Sigmoid colon (tissue), 7 donors: ENCODE measurements around the gene IMMP2L. TPM values are rescaled to one million over a fixed set of nuclear protein-coding genes. Genes with fewer than 3 reads are reported as not detected.

Source experiments
- DNase-seq: peaks from one replicate; pipeline ENCODE4 v3.0.0-alpha.2; 2019
- H3K27ac ChIP-seq, 4 donors: fragments of 200-600 bp; sonication (generic); one replicate each; pipeline ENCODE4 v1.5.1; 2016 to 2019; ENCODE audit warnings: mild to moderate bottlenecking in 1 of 4
- H3K27me3 ChIP-seq, 3 donors: fragments of 200-600 bp; sonication (generic); one replicate each; pipeline ENCODE4 v1.5.1; 2019; ENCODE audit warnings: mild to moderate bottlenecking in 1 of 3
- H3K36me3 ChIP-seq, 4 donors: fragments of 200-600 bp; sonication (generic); one replicate each; pipeline ENCODE4 v1.5.1; 2016 to 2019
- H3K4me1 ChIP-seq, 4 donors: fragments of 200-600 bp; sonication (generic); one replicate each; pipeline ENCODE4 v1.5.1; 2017 to 2019
- H3K4me3 ChIP-seq, 4 donors: fragments of 200-600 bp; sonication (generic); one replicate each; pipeline ENCODE4 v1.5.1; 2017 to 2019; ENCODE audit warnings: mild to moderate bottlenecking in 2 of 4, moderate library complexity in 1 of 4
- H3K9me3 ChIP-seq, 4 donors: fragments of 200-600 bp in 3 of 4; sonication (generic) in 3 of 4; one replicate each; pipeline versions ENCODE4 v1.5.1 to v1.6.1; 2013 to 2019
- CTCF ChIP-seq, 4 experiments: fragments of 450-650 bp in 3 of 4; fragments of 200-600 bp in 1 of 4; IDR thresholded peaks; one replicate each; pipeline ENCODE4 v1.5.1; 2016 to 2019; ENCODE audit warnings: antibody characterized with exemption in 4 of 4, mild to moderate bottlenecking in 3 of 4, moderate library complexity in 2 of 4
- EP300 ChIP-seq, 4 donors: sonication (generic); formaldehyde crosslinking; IDR thresholded peaks; one replicate each; pipeline ENCODE4 v1.6.1; 2017; ENCODE audit warnings: antibody characterized with exemption in 4 of 4
- POLR2A ChIP-seq, 2 donors: fragments of 450-650 bp; IDR thresholded peaks; one replicate each; pipeline ENCODE4 v1.6.1; 2016; ENCODE audit warnings: antibody characterized with exemption in 2 of 2, mild to moderate bottlenecking in 2 of 2, moderate library complexity in 2 of 2
- POLR2AphosphoS5 ChIP-seq, 4 donors: sonication (generic); formaldehyde crosslinking; IDR thresholded peaks; one replicate each; pipeline ENCODE4 v1.6.1; 2017; ENCODE audit warnings: antibody characterized with exemption in 4 of 4
- WGBS, 2 donors: extraction: QIAGEN DNeasy Blood & Tissue Kit; methylation state at CpG; one replicate each; pipeline ENCODE4 v1.1.7; 2013; 5-methylcytosine and 5-hydroxymethylcytosine counted together
- intact Hi-C: fragments of 100-400 bp; cut with DNase I; formaldehyde crosslinking; loops from one replicate; pipeline ENCODE4 v1.15.1; 2023
- polyA plus RNA-seq, 3 donors: library from polyadenylated mRNA; stranded (reverse); fragments of 200-250 nt; gene quantifications; one replicate each; pipeline ENCODE4 v1.2.3, GENCODE V29; 2013
- total RNA-seq, 4 donors: library from RNA; depleted of rRNA; stranded (reverse); fragments of >200 nt; gene quantifications; one replicate each; pipeline ENCODE4 v1.1.0, GENCODE V29; 2016
- donor health status: healthy with polysubstance abuse.
- donor health status: Bipolar disorder and iron deficiency.
- donor health status: healthy.

Gene IMMP2L
- total and polyA plus RNA-seq, 7 donors: 2.5 to 57.9 (median 18.5) TPM

GRCh38 chr7:111093496-111093895, 468.8 kb downstream of the IMMP2L start:
- intact Hi-C loops: loop anchor here (5.0 to 10.0 kb wide), 2 partner anchors 394 to 641 kb away; no protein-coding TSS in a partner anchor
- Histone ChIP-seq H3K27ac (no peak overlapping the region), H3K4me1 (peaks cover 0 to 26% (median 23%) of the 10 kb centered on the region in 4 donors), H3K27me3 (no peaks in the 10 kb centered on the region), H3K4me3 (no peak overlapping the region), H3K9me3 (no peaks in the 10 kb centered on the region), H3K36me3 (no peaks in the 10 kb centered on the region)
- no peak for TF ChIP-seq POLR2AphosphoS5 (IDR thresholded peaks at IDR 0.05)
- TF ChIP-seq EP300 (IDR thresholded peaks at IDR 0.05): no peak
- no peak for TF ChIP-seq POLR2A (IDR thresholded peaks at IDR 0.05)
- TF ChIP-seq CTCF (IDR thresholded peaks at IDR 0.05): no peak
- no peak for DNase-seq
- WGBS, 2 donors: 80 to 91% methylated on average over 4 of the region's 4 CpGs

GRCh38 chr7:111092406-111093236, 469.7 kb downstream of the IMMP2L start:
- DNase-seq: no peak
- H3K36me3 ChIP-seq: no peaks in the 10 kb centered on the region
- WGBS, 2 donors: 43 to 53% methylated on average over 2 of the region's 2 CpGs
- no peak for TF ChIP-seq EP300 (IDR thresholded peaks at IDR 0.05)
- H3K9me3 ChIP-seq: no peaks in the 10 kb centered on the region
- H3K4me3 ChIP-seq: no peak overlapping the region
- H3K4me1 ChIP-seq: peaks cover 0 to 26% (median 23%) of the 10 kb centered on the region in 4 donors
- no peaks in the 10 kb centered on the region for H3K27me3 ChIP-seq
- no peak overlapping the region for H3K27ac ChIP-seq
- intact Hi-C loops: loop anchor here (5.0 to 10.0 kb wide), 2 partner anchors 395 to 642 kb away; no protein-coding TSS in a partner anchor

- TF ChIP-seq EP300 (IDR thresholded peaks at IDR 0.05): no peak
- TF ChIP-seq CTCF (IDR thresholded peaks at IDR 0.05): no peak
- no peaks in the 10 kb centered on the region for H3K27me3 ChIP-seq
- intact Hi-C loops: loop anchor here (5.0 to 10.0 kb wide), 2 partner anchors 396 to 643 kb away; no protein-coding TSS in a partner anchor
- H3K36me3 ChIP-seq: no peaks in the 10 kb centered on the region
- H3K9me3 ChIP-seq: no peaks in the 10 kb centered on the region
- 43 to 66% methylated on average over 3 of the region's 3 CpGs for WGBS, 2 donors
- no peak for DNase-seq
- peak overlapping the region in 3 of 4 donors; percentile 30 to 46 (median 40) for H3K4me3 ChIP-seq
- peaks cover 0 to 26% (median 23%) of the 10 kb centered on the region in 4 donors for H3K4me1 ChIP-seq
- H3K27ac ChIP-seq: no peak overlapping the region
Measured at GRCh38 chr7:111091593-111092358, 470.5 kb downstream of the IMMP2L start.

GRCh38 chr7:111090846-111091245, 471.4 kb downstream of the IMMP2L start, which contains the start of gene LRRN3:
LRRN3 (plus strand) TSS chr7:111091127; CDS start chr7:111122773, 31,646 bp downstream.
- no peaks in the 10 kb centered on the region for H3K36me3 ChIP-seq
- WGBS, 2 donors: 62 to 79% methylated on average over 6 of the region's 6 CpGs
- H3K4me3 ChIP-seq: peak within 1 kb of the TSS; percentile 7 to 46 (median 35)
- no peak for DNase-seq
- no peak within 1 kb of the TSS for H3K27ac ChIP-seq
- TF ChIP-seq CTCF (IDR thresholded peaks at IDR 0.05) (no peak), POLR2AphosphoS5 (IDR thresholded peaks at IDR 0.05) (no peak), POLR2A (IDR thresholded peaks at IDR 0.05) (no peak), EP300 (IDR thresholded peaks at IDR 0.05) (no peak)
- H3K9me3 ChIP-seq: no peaks in the 10 kb centered on the region
- peaks cover 0 to 26% (median 23%) of the 10 kb centered on the region in 4 donors for H3K4me1 ChIP-seq
- intact Hi-C loops: loop anchor here (5.0 to 10.0 kb wide), 2 partner anchors 396 to 644 kb away; no protein-coding TSS in a partner anchor
- no peaks in the 10 kb centered on the region for H3K27me3 ChIP-seq
